Stimulated activated CD4-positive, alpha-beta T cell treated with anti-CD3 and anti-CD28 coated beads, Interleukin-12 subunit alpha, Interleukin-12 subunit beta, amount 100 ng/mL, for 24 hours (primary cell): Measurements from ENCODE around the gene BICRA.
A peak's percentile ranks its signal among the peaks of the same experiment; 100 is the strongest.

Experiments
- DNase-seq, 2 experiments: peaks; one replicate each; pipeline ENCODE4 v3.0.0-alpha.2; 2020; ENCODE audit warnings: low read depth in 2 of 2

BICRA gene

GRCh38 chr19:47693903-47694302 is 85.0 kb downstream of the BICRA start:
- no peak for DNase-seq

GRCh38 chr19:47694466-47695273 is 85.7 kb downstream of the BICRA start:
- DNase-seq = no peak

- no peak for DNase-seq
Observed at GRCh38 chr19:47695533-47696262, 86.8 kb downstream of the BICRA start.

- no peak for DNase-seq
Observed at GRCh38 chr19:47696635-47697034, 87.7 kb downstream of the BICRA start.

GRCh38 chr19:47697863-47698609 is 89.1 kb downstream of the BICRA start:
- peak; percentile 39 to 41 for DNase-seq

GRCh38 chr19:47698631-47699359 is 89.9 kb downstream of the BICRA start:
- no peak for DNase-seq

- peak in 1 of 2 experiments; percentile 49 for DNase-seq
Observed at GRCh38 chr19:47699360-47699917, 90.5 kb downstream of the BICRA start.

GRCh38 chr19:47700934-47701716 is 92.2 kb downstream of the BICRA start:
- DNase-seq = no peak

GRCh38 chr19:47701717-47702552 is 93.0 kb downstream of the BICRA start:
- DNase-seq = no peak

- DNase-seq = no peak
Observed at GRCh38 chr19:47702671-47703070, 93.7 kb downstream of the BICRA start.

GRCh38 chr19:47703301-47703700 is 94.4 kb downstream of the BICRA start:
- no peak for DNase-seq

GRCh38 chr19:47704024-47704423 is 95.1 kb downstream of the BICRA start:
- no peak for DNase-seq

- DNase-seq = no peak
Observed at GRCh38 chr19:47704656-47705055, 95.7 kb downstream of the BICRA start.

GRCh38 chr19:47707135-47707925 is 98.4 kb downstream of the BICRA start:
- peak; percentile 46 to 79 for DNase-seq

- DNase-seq = no peak
Observed at GRCh38 chr19:47711652-47712242, 102.8 kb downstream of the BICRA start.

- DNase-seq = peak in 1 of 2 experiments; percentile 39
Observed at GRCh38 chr19:47713046-47714021, 104.4 kb downstream of the BICRA start, which contains the start of gene EHD2. Gene EHD2, plus strand, starts transcription at chr19:47713422. Its CDS starts 3,191 bp downstream, at chr19:47716613.

GRCh38 chr19:47714339-47714738 is 105.4 kb downstream of the BICRA start:
- no peak for DNase-seq
